GM18519 (cell line): ENCODE results near the gene ADRA2B.
A peak's percentile ranks its signal among the peaks of the same experiment; 100 is the strongest.
"Not testable (repeated sequence)": the region's sequence is repeated elsewhere in the genome, so short reads cannot be mapped to it uniquely, and the experiment has no call there.

Experiments
- ATAC-seq: cut with Tn5 transposase; IDR thresholded peaks from one replicate; pipeline ENCODE4 v1.9.1; 2021; ENCODE audit warnings: mild to moderate bottlenecking, moderate library complexity; ENCODE audit not compliant: unreplicated experiment, low FRiP score

ADRA2B gene

GRCh38 chr2:96116424-96116878 lies at the start of gene ADRA2B:
TSS of gene ADRA2B (minus strand) at chr2:96116571. CDS start at chr2:96116149, 422 bp downstream.
- no peak for ATAC-seq

GRCh38 chr2:96164459-96165184 lies 48.3 kb upstream of the ADRA2B start:
- ATAC-seq: peak; percentile 52

DNA sequence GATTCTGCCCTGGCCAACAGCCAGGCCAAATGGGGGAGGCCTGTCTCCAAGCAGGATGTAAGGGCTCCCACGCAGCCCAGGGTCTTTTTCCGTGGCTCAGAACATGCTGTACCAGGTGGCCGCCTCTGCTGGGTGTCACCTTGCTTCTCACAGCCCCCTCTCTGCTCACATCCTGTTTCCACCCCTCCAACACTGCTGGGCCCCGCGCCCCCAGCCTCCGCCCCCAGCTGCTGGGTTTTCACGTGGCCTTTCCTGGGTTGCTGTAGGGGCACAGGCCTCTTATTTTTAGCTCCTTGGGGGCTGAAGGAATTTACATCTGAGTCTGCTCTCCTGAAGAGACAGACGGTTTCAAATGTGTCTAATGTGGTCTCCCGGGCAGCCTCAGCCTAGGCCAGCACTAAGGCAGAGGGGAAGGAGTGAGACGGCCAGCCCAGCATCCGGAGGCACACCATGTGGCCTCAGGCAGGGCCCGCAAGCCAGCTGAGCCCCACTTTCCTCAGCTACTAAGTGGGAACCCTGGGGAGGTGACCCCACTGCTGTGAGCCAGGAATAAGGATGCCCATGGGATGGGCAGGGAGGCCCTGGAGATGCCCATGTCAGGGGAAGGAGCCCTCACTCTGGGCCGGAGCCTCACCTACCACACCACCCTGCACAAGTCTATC lies 47.5 kb upstream of the ADRA2B start:
- ATAC-seq: peak; percentile 41

- peak; percentile 2 for ATAC-seq
These were observed 47.0 kb upstream of the ADRA2B start for GRCh38 chr2:96163415-96163767.

GRCh38 chr2:96161898-96162297 lies 45.5 kb upstream of the ADRA2B start:
- ATAC-seq: no peak

DNA sequence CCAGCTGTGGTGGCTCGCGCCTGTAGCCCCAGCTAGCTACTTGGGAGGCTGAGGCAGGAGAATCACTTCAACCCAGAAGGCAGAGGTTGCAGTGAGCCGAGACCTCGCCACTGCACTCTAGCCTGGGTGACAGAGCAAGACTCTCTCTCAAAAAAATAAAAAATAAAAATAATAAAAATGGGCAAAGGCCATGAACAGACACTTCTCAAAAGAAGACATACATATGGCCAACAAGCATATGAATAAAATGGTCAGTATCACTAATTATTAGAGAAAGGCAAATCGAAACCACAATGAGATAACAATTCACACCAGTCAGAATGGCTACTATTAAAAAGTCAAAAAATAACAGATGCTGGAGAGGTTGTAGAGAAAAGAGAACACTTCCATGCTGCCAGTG lies 44.0 kb upstream of the ADRA2B start:
- not testable (repeated sequence) for ATAC-seq

- no peak for ATAC-seq
These were observed 42.9 kb upstream of the ADRA2B start for GRCh38 chr2:96159084-96159830.

DNA sequence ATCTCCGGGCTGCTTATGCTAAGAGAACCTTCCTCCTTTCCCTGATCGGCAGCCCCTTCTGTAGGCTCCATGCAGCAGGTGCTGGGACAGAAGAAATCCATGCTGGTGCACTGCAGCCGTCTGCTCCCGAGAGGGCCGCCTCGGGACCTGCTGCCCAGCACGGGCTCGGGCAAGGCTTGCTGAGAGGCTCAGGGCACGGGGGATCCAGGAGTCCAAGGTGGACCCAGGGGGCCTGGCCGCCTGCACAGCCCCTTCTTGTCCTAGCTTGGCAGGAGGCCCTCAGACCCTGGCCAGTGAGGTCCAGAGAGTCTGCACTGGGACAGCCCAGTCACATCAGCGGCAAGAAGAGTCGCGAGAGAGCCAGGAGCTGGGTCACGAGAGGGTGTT lies 42.2 kb upstream of the ADRA2B start:
- ATAC-seq: no peak

GRCh38 chr2:96157649-96158553 lies 41.5 kb upstream of the ADRA2B start:
- peak; percentile 47 for ATAC-seq

GRCh38 chr2:96156926-96157648 lies 40.7 kb upstream of the ADRA2B start:
- ATAC-seq: no peak

DNA sequence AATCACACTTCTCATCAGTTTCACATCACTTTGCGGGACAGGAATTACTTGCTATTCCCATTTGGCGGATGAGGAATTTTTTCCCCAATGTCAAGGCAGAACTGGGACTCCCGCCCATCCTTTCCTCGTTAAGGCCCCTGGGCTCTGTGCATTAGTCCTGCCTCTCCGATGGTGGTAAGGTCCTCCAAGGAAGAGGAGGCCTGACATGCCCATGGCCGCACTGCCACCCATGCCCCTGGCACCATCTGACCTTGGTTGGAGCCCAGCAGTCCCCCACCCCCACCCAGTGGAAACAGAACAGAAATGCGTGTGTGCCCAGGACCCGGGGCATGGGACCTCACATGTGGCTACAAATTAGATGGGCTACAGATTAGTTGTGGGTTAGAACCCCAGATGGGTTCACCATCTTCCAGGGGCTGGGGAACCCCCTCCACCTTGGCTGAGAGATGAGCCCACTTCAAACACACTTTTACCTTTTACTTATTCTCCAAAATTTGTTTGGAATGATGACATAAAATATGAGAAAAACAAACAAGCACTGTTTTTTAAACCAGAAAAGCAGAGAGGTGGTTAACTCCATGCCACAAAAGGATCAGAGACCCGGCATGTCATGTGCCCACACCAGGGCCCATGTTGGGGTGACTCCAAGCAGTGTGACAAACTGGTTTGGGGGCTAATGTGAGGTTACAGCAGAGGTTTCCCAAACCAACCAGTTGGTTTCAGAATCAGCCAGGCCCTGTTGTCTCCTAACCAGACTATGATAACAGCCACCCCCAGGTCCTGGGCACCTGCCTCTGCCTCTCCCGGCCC lies 39.8 kb upstream of the ADRA2B start:
- no peak for ATAC-seq

GRCh38 chr2:96154506-96155380 lies 38.4 kb upstream of the ADRA2B start:
- ATAC-seq: no peak

DNA sequence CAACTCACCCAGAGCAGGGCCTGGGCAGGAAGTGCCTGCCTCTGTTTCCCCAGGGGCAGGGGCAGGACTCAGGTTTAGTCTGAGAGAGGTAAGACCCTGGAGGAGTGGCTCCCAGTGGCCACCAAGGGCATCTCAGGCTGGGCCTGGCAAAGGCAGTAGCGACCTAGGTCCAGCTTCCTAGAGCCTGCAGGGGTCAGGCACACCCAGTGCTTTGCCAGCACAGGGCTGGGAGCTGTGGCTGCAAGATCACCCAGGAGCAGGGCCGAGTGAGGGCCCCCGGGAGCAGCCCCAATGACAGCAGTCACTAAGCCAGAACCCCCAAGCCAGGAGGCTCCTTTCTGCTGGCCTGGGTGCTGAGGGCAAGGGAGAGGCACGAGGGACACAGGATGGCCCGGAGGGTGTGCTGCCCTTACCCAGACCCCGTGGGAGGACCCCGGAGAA lies 37.6 kb upstream of the ADRA2B start:
- ATAC-seq: no peak

DNA sequence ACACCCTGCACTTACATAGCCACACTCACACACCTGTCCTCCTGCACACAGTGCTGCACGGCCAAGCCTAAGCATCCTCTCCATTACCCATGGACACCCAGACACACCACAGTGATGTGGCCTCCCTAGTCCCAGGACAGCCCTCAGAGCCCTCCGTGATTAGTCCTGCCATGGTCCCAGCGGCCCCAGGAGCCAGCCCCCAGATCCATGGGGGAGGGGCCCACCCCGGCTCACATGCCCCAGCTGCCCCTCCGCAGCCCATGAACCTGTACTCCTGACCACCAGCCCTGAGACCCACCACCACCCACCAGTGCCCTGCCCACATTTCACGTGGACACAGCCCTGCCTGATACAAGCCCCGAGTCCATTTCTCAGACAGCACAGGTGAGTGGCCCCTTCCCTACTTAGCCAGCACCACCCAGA lies 36.9 kb upstream of the ADRA2B start:
- no peak for ATAC-seq

DNA sequence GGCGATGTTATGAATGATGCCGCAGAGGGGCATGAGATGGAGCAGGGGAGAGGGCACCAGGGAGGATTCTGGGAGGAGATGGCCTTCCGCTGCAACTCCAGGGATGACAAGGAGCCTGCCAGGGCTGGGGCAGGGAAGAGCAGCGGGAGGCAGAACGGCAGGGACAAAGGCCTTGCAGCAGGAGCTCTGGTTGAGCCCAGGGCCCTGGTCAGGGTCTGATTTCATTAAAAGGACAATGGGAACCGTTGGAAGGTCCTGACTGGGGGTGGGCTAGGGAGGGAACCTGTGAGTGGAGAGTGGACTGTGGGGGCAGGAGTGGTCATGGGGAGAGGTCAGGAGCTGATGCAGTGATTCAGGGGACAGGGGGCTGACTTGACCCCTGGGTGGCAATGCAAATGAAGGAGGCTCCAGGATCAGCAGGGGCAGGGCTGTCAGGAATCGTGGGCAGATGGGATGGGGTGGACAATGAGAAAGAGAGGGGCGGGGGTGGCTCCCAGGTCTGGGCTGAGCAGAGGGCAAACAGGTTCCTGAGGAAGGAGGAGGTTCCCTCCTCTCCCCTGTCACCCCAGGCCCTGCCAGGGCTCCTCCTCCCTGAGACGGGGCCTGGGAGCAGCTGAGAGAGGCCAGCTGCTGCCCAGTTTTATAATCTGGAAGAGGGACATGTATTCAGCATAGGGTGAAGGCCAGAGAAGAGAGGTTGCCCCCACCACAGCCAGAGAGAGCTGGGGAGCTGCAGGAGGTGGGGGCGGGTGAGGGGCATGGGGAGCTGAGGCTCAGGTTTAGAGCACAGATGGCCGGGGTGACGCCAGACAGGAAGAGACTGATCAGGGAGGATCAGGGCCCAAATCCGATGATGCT lies 36.2 kb upstream of the ADRA2B start:
- ATAC-seq: no peak

DNA sequence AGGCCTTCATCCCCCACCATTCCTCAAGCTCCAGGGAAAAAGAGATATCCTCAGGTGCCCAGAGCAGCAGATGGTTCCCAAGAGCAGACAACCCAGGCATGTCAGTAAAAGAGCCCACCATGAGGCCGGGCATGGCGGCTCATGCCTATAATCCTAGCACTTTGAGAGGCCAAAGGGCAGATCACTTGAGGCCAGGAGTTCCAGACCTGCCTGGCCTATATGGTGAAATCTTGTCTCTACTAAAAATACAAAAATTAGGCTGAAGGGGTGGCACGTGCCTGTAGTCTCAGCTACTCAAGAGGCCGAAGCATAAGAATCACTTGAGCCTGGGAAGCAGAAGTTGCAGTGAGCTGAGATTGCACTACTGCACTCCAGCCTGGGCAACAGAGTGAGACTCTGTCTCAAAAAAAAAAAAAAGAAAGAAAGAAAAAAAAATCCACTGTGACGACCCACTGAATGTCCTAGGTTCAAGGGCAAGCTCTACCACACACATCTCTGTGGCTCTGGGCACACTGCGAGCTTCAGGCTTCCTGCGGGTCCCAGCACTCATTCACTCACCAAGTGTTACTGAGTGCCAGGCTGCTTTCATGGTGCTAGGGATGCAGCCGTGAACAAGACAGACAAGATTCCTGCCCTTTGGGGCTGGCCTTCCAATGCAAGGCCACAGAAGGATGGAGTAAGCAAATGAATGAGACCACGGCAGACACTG lies 35.4 kb upstream of the ADRA2B start:
- no peak for ATAC-seq
